GM12878 (cell line): ENCODE measurements around the gene FGFR2. TPM values are rescaled to one million over a fixed set of nuclear protein-coding genes. Genes with fewer than 3 reads are reported as not detected.

Experiments
- ATAC-seq: fragments of 200-7000 bp; cut with Tn5 transposase; 3 replicates; pipeline ENCODE4 v1.9.1; 2020; ENCODE audit warnings: mild to moderate bottlenecking, moderate library complexity
- BruUV-seq: library from RNA; stranded (reverse); fragments of 400-500 nt; replicated peaks from 2 replicates; lab custom pipeline; 2021; lab: Mats Ljungman, UMichigan
- CTCF ChIA-PET: fragments of 300-600 bp; sonication (Branson Sonifier 250); formaldehyde crosslinking; extraction: SDS; loops from one replicate; lab custom pipeline; 2021; ENCODE audit warnings: inconsistent platforms; lab: Yijun Ruan, JAX
- POLR2A ChIA-PET: fragments of 350-600 bp; formaldehyde crosslinking; extraction: SDS; loops from one replicate; lab custom pipeline; 2021; ENCODE audit warnings: inconsistent platforms; lab: Charles Lee
- RAD21 ChIA-PET: fragments of 300-600 bp; sonication (Branson Sonifier 250); formaldehyde crosslinking; loops from one replicate; lab custom pipeline; 2023; ENCODE audit warnings: antibody characterized with exemption; ENCODE audit not compliant: unreplicated experiment; lab: Charles Lee
- SMC1A ChIA-PET: fragments of 300-600 bp; sonication (Branson Sonifier 250); formaldehyde crosslinking; loops from one replicate; lab custom pipeline; 2023; ENCODE audit not compliant: unreplicated experiment, uncharacterized antibody; lab: Charles Lee
- DNase-seq: peaks from one replicate; pipeline ENCODE4 v3.0.0-alpha.2; 2011; ENCODE audit warnings: low read depth, low spot score
- FAIRE-seq: peaks from 3 replicates; lab custom pipeline; 2011; peaks lifted over from hg19 to GRCh38; lab: Jason Lieb, UNC
- H2AFZ ChIP-seq: 2 replicates; pipeline ENCODE4 v1.6.0; 2011; ENCODE audit warnings: low read depth, low read length, control low read depth; ENCODE audit not compliant: control insufficient read depth
- H3K27ac ChIP-seq: 2 replicates; pipeline ENCODE4 v1.5.1; 2011; ENCODE audit warnings: control low read depth; ENCODE audit not compliant: control insufficient read depth, insufficient read depth
- H3K27me3 ChIP-seq, 2 experiments: replicated peaks in 1 of 2; 2 replicates each; pipeline versions ENCODE4 v1.6.0 to v1.6.1; 2011; ENCODE audit warnings: low read length in 1 of 2; ENCODE audit not compliant: control insufficient read depth in 2 of 2, insufficient read depth in 2 of 2
- H3K36me3 ChIP-seq, 2 experiments: 2 replicates each; pipeline ENCODE4 v1.5.1; 2011; ENCODE audit warnings: low read length in 1 of 2; ENCODE audit not compliant: control insufficient read depth in 2 of 2, insufficient read depth in 2 of 2
- H3K4me1 ChIP-seq: 2 replicates; pipeline ENCODE4 v1.6.1; 2011; ENCODE audit warnings: mild to moderate bottlenecking, low read length, moderate library complexity, mixed read lengths; ENCODE audit not compliant: control insufficient read depth, insufficient read depth
- H3K4me2 ChIP-seq: 2 replicates; pipeline ENCODE4 v1.6.0; 2011; ENCODE audit warnings: control low read depth; ENCODE audit not compliant: control insufficient read depth, insufficient read depth
- H3K4me3 ChIP-seq: fragments of 200-600 bp; sonication (generic); 2 replicates; pipeline ENCODE4 v1.5.1; 2016
- H3K79me2 ChIP-seq: 2 replicates; pipeline ENCODE4 v1.6.0; 2011; ENCODE audit warnings: low read length; ENCODE audit not compliant: control insufficient read depth, insufficient read depth
- H3K9ac ChIP-seq: 2 replicates; pipeline ENCODE4 v1.8.0; 2011; ENCODE audit warnings: low read length, control low read depth, mixed read lengths; ENCODE audit not compliant: control insufficient read depth, insufficient read depth
- H3K9me3 ChIP-seq: replicated peaks from 3 replicates; pipeline ENCODE4 v1.5.1; 2011; ENCODE audit warnings: mild to moderate bottlenecking, low read length; ENCODE audit not compliant: control insufficient read depth, insufficient read depth
- H4K20me1 ChIP-seq: 2 replicates; pipeline ENCODE4 v1.6.0; 2011; ENCODE audit not compliant: control insufficient read depth, insufficient read depth
- CBX5 ChIP-seq: sonication (generic); IDR thresholded peaks from 2 replicates; pipeline ENCODE4 v1.6.1; 2016; ENCODE audit warnings: low read depth, moderate library complexity, mild to moderate bottlenecking, inconsistent platforms
- FOS ChIP-seq: IDR thresholded peaks from 3 replicates; pipeline ENCODE4 v1.6.1; 2011; ENCODE audit warnings: borderline replicate concordance; ENCODE audit not compliant: insufficient read length; ENCODE audit errors: extremely low read depth
- MAX ChIP-seq: IDR thresholded peaks from 2 replicates; pipeline ENCODE4 v1.6.1; 2012; ENCODE audit warnings: low read depth, low read length, improper control_type of control experiment
- MTA2 ChIP-seq: fragments of 450-650 bp; IDR thresholded peaks from 2 replicates; pipeline ENCODE4 v1.6.1; 2016; ENCODE audit warnings: low read depth, mild to moderate bottlenecking, moderate library complexity
- MYC ChIP-seq: IDR thresholded peaks from 2 replicates; pipeline ENCODE4 v1.6.1; 2011; ENCODE audit warnings: mild to moderate bottlenecking, low read length, moderate library complexity, inconsistent platforms; ENCODE audit not compliant: insufficient read depth, insufficient replicate concordance, insufficient read length, severe bottlenecking
- PAX5 ChIP-seq: IDR thresholded peaks from 2 replicates; pipeline ENCODE4 v1.6.1; 2011; ENCODE audit warnings: low read depth, low read length, borderline replicate concordance
- PKNOX1 ChIP-seq: fragments of 450-650 bp; IDR thresholded peaks from 2 replicates; pipeline ENCODE4 v1.6.1; 2016; ENCODE audit warnings: mild to moderate bottlenecking
- SMAD1 ChIP-seq: fragments of 450-650 bp; IDR thresholded peaks from 2 replicates; pipeline ENCODE4 v1.6.1; 2018; ENCODE audit warnings: mild to moderate bottlenecking, low read depth; ENCODE audit not compliant: partially characterized antibody
- STAT1 ChIP-seq: fragments of 450-650 bp; conservative IDR thresholded peaks from 2 replicates; pipeline ENCODE4 v1.6.1; 2014; ENCODE audit warnings: antibody characterized with exemption, mild to moderate bottlenecking
- WGBS: methylation state at CpG from one replicate; pipeline ENCODE4 v1.1.6; 2016; ENCODE audit warnings: low lambda C conversion rate; ENCODE audit not compliant: insufficient replicate concordance, insufficient coverage; ENCODE audit errors: missing lambda C conversion rate; 5-methylcytosine and 5-hydroxymethylcytosine counted together
- in situ Hi-C: fragments of 300-500 bp; cut with MboI; formaldehyde crosslinking; loops from 9 replicates; pipeline ENCODE4 v1.14.3; 2018; ENCODE audit warnings: mixed read lengths
- intact Hi-C: fragments of 100-400 bp; cut with micrococcal nuclease; formaldehyde crosslinking; loops from one replicate; pipeline ENCODE4 v1.14.2; 2022; ENCODE audit not compliant: unreplicated experiment
- polyA plus RNA-seq, 11 experiments: library from polyadenylated mRNA; depleted of rRNA in 4 of 11; unstranded in 6 of 11; stranded (reverse) in 5 of 11; fragments of >200 nt; fragmentation: Nextera tagmentation in 4 of 11; fragmentation: Illumina TruSeq in 1 of 11; extraction: Ambion mirVana in 4 of 11; extraction: Trizol in 1 of 11; gene quantifications; 1 replicate in 1 of 11; 2 replicates in 10 of 11; pipeline versions ENCODE4 v1.2.1 to v1.2.3, GENCODE V29; 2011 to 2016; ENCODE audit warnings: inconsistent platforms in 2 of 11, missing spikeins in 2 of 11, low read depth in 1 of 11
- total RNA-seq, 4 experiments: library from RNA; depleted of rRNA in 3 of 4; stranded (reverse); fragments of >200 nt in 3 of 4; fragmentation: Illumina TruSeq in 1 of 4; extraction: Trizol in 1 of 4; gene quantifications; 2 replicates each; pipeline versions ENCODE4 v1.2.1 to v1.2.3, GENCODE V29; 2013 to 2021
- TF ChIP-seq, protein P1 (sequence below), 3 experiments: IDR thresholded peaks in 2 of 3; conservative IDR thresholded peaks in 1 of 3; 2 replicates each; pipeline ENCODE4 v1.5.1; 2011; ENCODE audit warnings: low read depth in 3 of 3, low read length in 3 of 3, mild to moderate bottlenecking in 3 of 3, control low read depth in 2 of 3, moderate library complexity in 2 of 3, inconsistent platforms in 1 of 3, mixed read lengths in 1 of 3; ENCODE audit not compliant: control insufficient read depth in 2 of 3, insufficient read depth in 1 of 3; ENCODE audit errors: extremely low read depth in 1 of 3

FGFR2 gene
- total and polyA plus RNA-seq, 10 of the 15 experiments (the other 5 are each of a cell fraction or from before 2014, with no cell fraction given), result 0.04 to 0.15 TPM; not detected in 8

GRCh38 chr10:121624836-121625486 lies 26.7 kb upstream of the FGFR2 start:
- Histone ChIP-seq H3K36me3 (no peaks in the 10 kb centered on the region), H3K27ac (no peak overlapping the region), H3K27me3 (no peaks in the 10 kb centered on the region), H3K79me2 (no peaks in the 10 kb centered on the region), H3K4me3 (no peak overlapping the region), H3K4me2 (no peak overlapping the region), H2AFZ (no peak overlapping the region), H4K20me1 (no peaks in the 10 kb centered on the region), H3K9me3 (no peaks in the 10 kb centered on the region), H3K9ac (no peak overlapping the region), H3K4me1 (no peaks in the 10 kb centered on the region)
- in situ Hi-C loops, result no loop called here
- POLR2A ChIA-PET, result no interaction called here
- DNase-seq, result no peak
- ATAC-seq, result no peak
- CTCF ChIA-PET, result interaction anchor here (2.7 kb wide), 1 partner anchor 16 kb away, joined by 12 read pairs; no protein-coding TSS in a partner anchor
- intact Hi-C loops, result no loop called here
- SMC1A ChIA-PET, result no interaction called here
- RAD21 ChIA-PET, result no interaction called here
- TF ChIP-seq SMAD1, result no peak
- TF ChIP-seq MYC, result no peak
- no peak for TF ChIP-seq FOS
- TF ChIP-seq MAX, result no peak
- no peak for TF ChIP-seq PKNOX1
- no peak for TF ChIP-seq MTA2
- TF ChIP-seq CBX5, result no peak
- TF ChIP-seq STAT1, result no peak
- no peak for TF ChIP-seq PAX5
- TF ChIP-seq, protein P1, sequence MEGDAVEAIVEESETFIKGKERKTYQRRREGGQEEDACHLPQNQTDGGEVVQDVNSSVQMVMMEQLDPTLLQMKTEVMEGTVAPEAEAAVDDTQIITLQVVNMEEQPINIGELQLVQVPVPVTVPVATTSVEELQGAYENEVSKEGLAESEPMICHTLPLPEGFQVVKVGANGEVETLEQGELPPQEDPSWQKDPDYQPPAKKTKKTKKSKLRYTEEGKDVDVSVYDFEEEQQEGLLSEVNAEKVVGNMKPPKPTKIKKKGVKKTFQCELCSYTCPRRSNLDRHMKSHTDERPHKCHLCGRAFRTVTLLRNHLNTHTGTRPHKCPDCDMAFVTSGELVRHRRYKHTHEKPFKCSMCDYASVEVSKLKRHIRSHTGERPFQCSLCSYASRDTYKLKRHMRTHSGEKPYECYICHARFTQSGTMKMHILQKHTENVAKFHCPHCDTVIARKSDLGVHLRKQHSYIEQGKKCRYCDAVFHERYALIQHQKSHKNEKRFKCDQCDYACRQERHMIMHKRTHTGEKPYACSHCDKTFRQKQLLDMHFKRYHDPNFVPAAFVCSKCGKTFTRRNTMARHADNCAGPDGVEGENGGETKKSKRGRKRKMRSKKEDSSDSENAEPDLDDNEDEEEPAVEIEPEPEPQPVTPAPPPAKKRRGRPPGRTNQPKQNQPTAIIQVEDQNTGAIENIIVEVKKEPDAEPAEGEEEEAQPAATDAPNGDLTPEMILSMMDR (IDR thresholded peaks at IDR 0.05 in 2 of 3, conservative IDR thresholded peaks at IDR 0.05 in 1 of 3; ENCODE audit: control insufficient read depth in 2 of 3, extremely low read depth in 1 of 3, insufficient read depth in 1 of 3, low read depth in 3 of 3, low read length in 3 of 3), result no peak
- no peak for FAIRE-seq
- BruUV-seq, result no TSS peak
- WGBS, result 13% methylated on average over 11 of the region's 11 CpGs
